Femur (tissue), 1 donor: ENCODE results near the gene PGLYRP1.

Experiments used
- DNase-seq: peaks from one replicate; pipeline ENCODE4 v3.0.0-alpha.2; 2017

PGLYRP1 gene

GRCh38 chr19:46031781-46032596, 9.1 kb upstream of the PGLYRP1 start:
- DNase-seq, result no peak

GRCh38 chr19:46030812-46031550, 8.1 kb upstream of the PGLYRP1 start:
- no peak for DNase-seq

GRCh38 chr19:46025835-46026234, 3.0 kb upstream of the PGLYRP1 start:
- no peak for DNase-seq

GRCh38 chr19:46023311-46023779, 492 bp upstream of the PGLYRP1 start:
- DNase-seq, result no peak

- no peak for DNase-seq
Observed at GRCh38 chr19:46022061-46022430, 807 bp downstream of the PGLYRP1 start.

- DNase-seq, result no peak
Observed at GRCh38 chr19:46021531-46022041, 1.3 kb downstream of the PGLYRP1 start.

GRCh38 chr19:46020819-46021125, 2.1 kb downstream of the PGLYRP1 start:
- DNase-seq, result no peak

GRCh38 chr19:46019270-46019669, 3.6 kb downstream of the PGLYRP1 start:
- no peak for DNase-seq

- no peak for DNase-seq
Observed at GRCh38 chr19:46018729-46019251, 4.1 kb downstream of the PGLYRP1 start.

GRCh38 chr19:46017874-46018675, 4.8 kb downstream of the PGLYRP1 start:
- no peak for DNase-seq

GRCh38 chr19:46017095-46017429, 5.8 kb downstream of the PGLYRP1 start:
- DNase-seq, result no peak

- peak; percentile 91 for DNase-seq
Observed at GRCh38 chr19:46016426-46017094, 6.3 kb downstream of the PGLYRP1 start.

GRCh38 chr19:46015687-46016425, 7.0 kb downstream of the PGLYRP1 start:
- DNase-seq, result no peak

GRCh38 chr19:46014941-46015686, 7.7 kb downstream of the PGLYRP1 start:
- DNase-seq, result peak; percentile 69

- DNase-seq, result no peak
Observed at GRCh38 chr19:46014534-46014933, 8.3 kb downstream of the PGLYRP1 start.

GRCh38 chr19:46009530-46010510, 13.0 kb downstream of the PGLYRP1 start:
- DNase-seq, result peak; percentile 75

- DNase-seq, result no peak
Observed at GRCh38 chr19:46006411-46006810, 16.4 kb downstream of the PGLYRP1 start.

- no peak for DNase-seq
Observed at GRCh38 chr19:46002678-46003275, 20.1 kb downstream of the PGLYRP1 start.
